Measurements from ENCODE around the gene SH2D4B.

SH2D4B gene

DNA sequence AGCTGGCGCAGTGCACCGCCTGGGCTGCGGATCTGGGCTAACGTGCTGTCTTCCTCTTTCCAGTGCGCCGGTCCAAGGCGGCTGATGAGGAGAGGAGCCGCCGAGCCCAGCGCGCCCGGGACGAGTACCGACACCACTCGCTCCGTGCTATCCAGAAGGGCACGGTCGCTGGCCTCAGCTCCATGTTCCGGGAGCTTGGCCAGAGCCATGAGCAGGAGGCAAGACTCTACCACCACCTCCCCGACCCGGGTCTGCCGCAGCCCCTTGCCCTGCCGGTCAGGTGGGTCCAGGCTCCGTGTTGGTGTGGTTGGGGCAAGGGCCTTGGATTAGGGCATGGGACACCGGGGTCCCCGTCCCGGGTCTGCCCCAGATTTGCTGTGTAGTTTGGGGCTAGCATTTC lies 65.8 kb downstream of the SH2D4B start:
- no peak for DNase-seq (ENCODE audit: low spot score in 2 of 2)
- H3K4me1 Mint-ChIP-seq = no peaks in the 10 kb centered on the region
- no peak overlapping the region for H3K4me3 Mint-ChIP-seq
- H3K36me3 Mint-ChIP-seq = no peaks in the 10 kb centered on the region
- no peaks in the 10 kb centered on the region for H3K9me3 Mint-ChIP-seq
- H3K27ac Mint-ChIP-seq = no peak overlapping the region
- no peak for ATAC-seq

DNA sequence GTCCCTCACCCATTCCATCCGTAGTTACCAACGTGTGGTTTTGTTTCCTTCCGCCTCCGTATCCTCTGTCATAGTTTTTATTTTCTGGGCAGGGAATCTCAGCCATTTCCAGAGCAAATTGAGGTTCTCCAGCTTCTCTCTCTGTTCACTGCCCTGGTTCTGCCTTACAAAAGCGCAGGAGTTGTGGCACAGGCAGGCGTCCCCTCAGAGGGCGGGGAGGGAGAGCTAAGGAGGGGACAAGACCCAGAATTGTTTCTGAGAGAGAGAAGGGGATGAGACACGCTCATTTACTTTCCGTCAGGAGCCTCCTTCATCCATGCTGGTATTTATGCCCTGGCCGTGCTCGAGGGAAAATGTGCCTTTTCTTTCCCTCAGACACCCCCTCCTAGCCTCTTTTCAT lies 71.0 kb downstream of the SH2D4B start:
- no peak for DNase-seq (ENCODE audit: low spot score in 2 of 2)
- H3K4me3 Mint-ChIP-seq = no peak overlapping the region
- no peak overlapping the region for H3K27ac Mint-ChIP-seq
- H3K4me1 Mint-ChIP-seq = no peaks in the 10 kb centered on the region
- peaks cover 1% of the 10 kb centered on the region for H3K9me3 Mint-ChIP-seq
- ATAC-seq = no peak
- H3K36me3 Mint-ChIP-seq = no peaks in the 10 kb centered on the region

DNA sequence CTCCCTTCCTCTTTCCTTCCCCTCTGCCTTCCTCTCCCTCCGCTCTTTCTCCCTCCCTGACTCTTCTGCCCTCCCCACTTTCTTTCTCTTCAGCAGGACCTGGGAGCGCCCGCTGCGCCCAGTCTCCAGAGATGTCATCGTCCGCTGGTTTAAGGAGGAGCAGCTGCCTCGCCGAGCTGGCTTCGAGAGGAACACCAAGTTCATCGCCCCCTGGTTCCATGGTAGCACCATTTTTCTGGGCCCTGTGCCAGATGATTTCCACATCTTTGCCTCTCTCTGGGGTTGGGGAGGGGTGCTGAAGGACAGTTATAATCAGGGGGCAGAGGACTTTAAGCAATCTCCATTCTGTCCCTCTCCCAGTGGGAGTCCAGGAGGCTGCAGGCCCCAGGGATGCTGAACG lies 71.6 kb downstream of the SH2D4B start:
- H3K27ac Mint-ChIP-seq = no peak overlapping the region
- ATAC-seq = no peak
- no peaks in the 10 kb centered on the region for H3K36me3 Mint-ChIP-seq

DNA sequence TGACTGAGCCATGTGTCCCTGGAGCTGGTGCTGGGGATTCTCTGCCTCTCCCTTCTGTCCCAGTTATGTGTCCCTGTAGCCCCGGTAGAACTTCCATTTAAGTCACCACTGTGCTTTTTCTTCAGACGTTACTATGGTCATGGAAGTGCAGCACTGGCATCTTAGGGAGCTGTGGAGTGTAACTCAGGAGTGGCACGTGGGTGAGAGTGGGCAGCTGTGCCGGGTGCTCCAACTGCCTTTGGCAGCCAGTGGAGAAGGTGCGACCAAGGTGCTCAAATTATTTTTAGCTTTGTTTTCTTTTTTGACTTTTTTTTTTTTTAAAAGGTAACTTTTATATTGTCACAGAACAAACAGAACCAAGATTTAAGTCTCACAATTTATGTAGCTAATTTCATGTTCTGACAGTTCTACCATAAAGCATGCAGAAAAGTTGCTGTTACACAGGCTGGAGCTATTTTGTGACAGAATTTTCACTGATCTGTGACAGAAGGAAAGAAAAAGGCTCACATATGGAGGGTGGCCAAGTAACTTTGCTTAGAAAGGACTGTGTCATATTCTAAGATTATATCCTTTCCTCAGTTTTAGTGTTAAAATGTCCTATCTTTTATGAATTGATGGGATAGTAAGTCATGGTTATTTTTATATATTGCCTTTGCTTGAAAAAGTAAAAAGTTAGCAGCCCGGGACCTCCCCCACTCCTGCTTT lies 73.9 kb downstream of the SH2D4B start:
- H3K36me3 Mint-ChIP-seq = no peaks in the 10 kb centered on the region
- DNase-seq (ENCODE audit: low spot score in 2 of 2) = no peak
- no peak overlapping the region for H3K4me3 Mint-ChIP-seq
- H3K27ac Mint-ChIP-seq = no peak overlapping the region
- peaks cover 3% of the 10 kb centered on the region for H3K9me3 Mint-ChIP-seq
- ATAC-seq = no peak
- no peaks in the 10 kb centered on the region for H3K4me1 Mint-ChIP-seq

More for the DNA sequence above, 71.6 kb downstream of the SH2D4B start:
- no peak for DNase-seq (ENCODE audit: low spot score in 2 of 2)
- Mint-ChIP-seq H3K9me3 (peaks cover 3% of the 10 kb centered on the region), H3K4me3 (no peak overlapping the region), H3K4me1 (no peaks in the 10 kb centered on the region)

DNA sequence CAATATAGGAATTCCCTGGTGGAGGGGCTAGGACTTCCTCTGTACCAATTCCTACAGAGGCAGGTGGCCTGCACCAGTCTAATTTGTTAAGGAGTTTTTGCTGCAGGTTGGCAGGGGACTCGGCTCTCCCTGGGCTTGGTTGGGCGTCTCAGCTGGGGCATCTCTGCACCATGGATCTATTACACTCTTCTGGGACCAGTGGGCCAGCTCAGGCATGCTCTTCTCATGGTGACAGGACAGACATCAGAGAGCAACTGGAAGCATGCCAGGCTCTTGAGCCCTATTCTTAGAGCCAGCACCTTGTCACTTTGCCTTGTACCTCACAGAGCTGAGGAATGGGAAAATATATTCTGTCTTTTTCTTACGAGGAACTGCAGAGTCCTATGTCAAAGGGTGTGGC lies 74.6 kb downstream of the SH2D4B start:
- Mint-ChIP-seq H3K27ac (no peak overlapping the region), H3K9me3 (peaks cover 3% of the 10 kb centered on the region), H3K4me3 (no peak overlapping the region), H3K4me1 (no peaks in the 10 kb centered on the region), H3K36me3 (no peaks in the 10 kb centered on the region)
- ATAC-seq (no peak), DNase-seq (ENCODE audit: low spot score in 2 of 2) (no peak)

DNA sequence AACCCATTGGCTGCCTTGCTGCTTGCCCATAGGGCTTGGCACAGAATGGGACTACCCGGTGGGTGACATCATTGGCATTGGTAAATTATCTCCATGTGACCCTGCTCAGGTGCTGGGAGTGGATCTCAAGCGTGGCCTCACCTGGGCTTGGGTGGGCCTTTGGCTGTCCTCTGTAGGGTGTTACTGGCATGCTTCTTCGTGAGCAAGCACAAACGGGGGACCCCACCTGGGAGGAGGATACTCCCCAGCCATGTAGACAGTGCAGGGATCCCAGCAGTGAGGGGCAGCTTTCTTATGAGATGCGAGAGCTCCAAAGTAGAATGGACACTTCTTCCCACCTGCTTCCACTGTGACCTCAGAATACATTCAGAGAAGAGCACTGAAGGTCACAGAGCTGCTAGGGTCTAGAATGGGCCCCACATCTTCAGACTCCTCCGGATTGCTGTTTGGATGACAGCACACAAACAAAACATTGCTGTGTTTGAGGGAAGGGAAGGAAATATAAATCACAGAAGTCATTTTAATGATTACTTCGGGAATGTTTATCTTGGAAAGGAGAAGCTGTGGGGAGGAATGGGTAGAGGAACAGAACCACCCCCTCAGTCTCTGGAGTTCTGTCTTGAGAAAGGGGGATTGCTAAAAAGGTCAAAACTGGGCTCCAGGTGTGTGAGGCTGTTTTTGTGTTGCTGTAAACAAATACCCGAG lies 75.9 kb downstream of the SH2D4B start:
- DNase-seq (ENCODE audit: low spot score in 2 of 2) (no peak), ATAC-seq (no peak)
- no peaks in the 10 kb centered on the region for H3K36me3 Mint-ChIP-seq
- H3K9me3 Mint-ChIP-seq = peaks cover 3% of the 10 kb centered on the region
- H3K27ac Mint-ChIP-seq = peak overlapping the region; percentile 26
- H3K4me1 Mint-ChIP-seq = no peaks in the 10 kb centered on the region
- H3K4me3 Mint-ChIP-seq = no peak overlapping the region

DNA sequence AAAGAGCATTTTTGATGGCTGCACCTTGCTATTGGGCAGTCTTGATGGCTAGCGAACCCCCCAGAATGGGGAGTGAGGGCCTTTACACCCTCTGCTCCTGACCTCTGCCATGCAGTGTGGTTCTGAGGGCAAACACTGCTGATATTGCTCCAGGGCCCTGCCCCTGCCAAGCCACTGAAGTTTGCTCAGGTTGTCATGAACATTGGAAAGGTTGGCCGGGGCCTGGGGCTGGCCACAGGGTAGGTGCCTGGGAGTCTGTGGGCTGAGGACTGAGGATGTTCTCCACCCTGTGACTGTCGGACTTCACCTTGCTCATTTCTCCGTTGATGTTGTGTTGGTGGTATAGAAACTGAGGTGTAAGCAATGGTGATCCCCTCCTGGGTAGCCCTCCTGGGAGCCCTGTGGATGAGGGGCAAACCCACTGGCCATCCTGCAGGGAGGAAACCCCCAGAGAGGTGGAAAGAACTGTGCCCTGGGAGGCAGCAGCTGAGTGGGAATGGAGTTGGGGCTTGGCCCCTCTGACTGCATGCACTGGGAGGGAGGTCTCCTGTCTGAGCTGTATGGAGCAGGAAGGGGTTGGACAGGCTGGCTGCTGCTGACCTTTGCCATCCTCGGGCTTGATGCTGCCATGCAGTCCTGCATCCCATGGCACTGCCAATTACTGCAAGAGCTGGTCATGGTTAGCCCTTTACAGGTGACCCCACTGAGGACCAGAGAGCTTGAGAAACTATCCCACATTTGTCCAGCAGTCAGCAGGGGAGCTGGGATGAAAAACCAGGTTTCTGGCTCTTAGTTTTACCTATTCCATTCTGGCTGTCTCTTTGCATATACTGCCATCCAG lies 77.1 kb downstream of the SH2D4B start:
- Mint-ChIP-seq H3K9me3 (peaks cover 3% of the 10 kb centered on the region), H3K4me3 (no peak overlapping the region), H3K27ac (no peak overlapping the region), H3K4me1 (no peaks in the 10 kb centered on the region), H3K36me3 (no peaks in the 10 kb centered on the region)
- ATAC-seq (no peak), DNase-seq (ENCODE audit: low spot score in 2 of 2) (no peak)

DNA sequence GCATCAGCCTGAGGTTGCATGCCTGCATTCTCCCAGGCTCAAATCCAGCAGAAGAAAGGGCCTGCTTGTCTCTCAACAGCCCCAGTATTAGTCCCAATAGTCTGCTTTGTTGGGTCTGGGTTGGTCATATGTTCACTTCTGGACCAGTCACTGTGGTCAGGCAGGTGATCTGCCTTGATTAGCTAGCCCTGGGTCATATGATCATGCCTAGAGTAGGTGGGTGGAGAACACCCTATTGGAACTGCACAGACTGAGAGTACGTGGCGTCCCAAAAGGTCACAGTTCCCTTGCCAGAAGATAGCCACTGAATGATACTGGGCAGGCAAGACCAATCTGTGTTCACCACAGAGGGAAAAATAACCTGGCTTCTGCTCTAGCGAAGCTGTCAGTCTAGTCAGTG lies 80.1 kb downstream of the SH2D4B start:
- H3K4me1 Mint-ChIP-seq = no peaks in the 10 kb centered on the region
- no peaks in the 10 kb centered on the region for H3K36me3 Mint-ChIP-seq
- H3K4me3 Mint-ChIP-seq = no peak overlapping the region
- no peak overlapping the region for H3K27ac Mint-ChIP-seq
- peaks cover 3% of the 10 kb centered on the region for H3K9me3 Mint-ChIP-seq
- no peak for DNase-seq (ENCODE audit: low spot score in 2 of 2)
- ATAC-seq = no peak

DNA sequence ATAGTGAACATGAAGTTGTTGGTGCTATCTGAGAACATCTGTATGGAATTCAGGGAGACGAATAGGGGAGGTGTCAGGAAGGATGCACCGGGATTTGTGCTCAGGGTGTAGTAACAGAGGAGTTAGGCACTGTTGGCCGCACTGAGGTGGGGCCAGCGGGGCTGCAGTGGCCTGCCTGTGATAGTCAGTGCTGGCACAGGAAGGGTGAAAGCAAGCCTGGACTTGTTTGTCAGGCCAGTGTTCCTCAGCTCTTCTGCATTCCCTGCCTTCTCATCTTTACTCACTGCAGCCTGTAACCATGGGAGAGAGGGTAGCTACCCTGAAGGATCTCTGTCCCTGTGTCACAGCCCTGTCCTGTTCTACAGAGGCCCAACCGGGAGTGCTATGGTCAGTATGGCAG lies 81.3 kb downstream of the SH2D4B start:
- H3K36me3 Mint-ChIP-seq = no peaks in the 10 kb centered on the region
- no peak overlapping the region for H3K4me3 Mint-ChIP-seq
- no peak for ATAC-seq
- no peak for DNase-seq (ENCODE audit: low spot score in 2 of 2)
- H3K9me3 Mint-ChIP-seq = no peaks in the 10 kb centered on the region
- H3K4me1 Mint-ChIP-seq = no peaks in the 10 kb centered on the region
- no peak overlapping the region for H3K27ac Mint-ChIP-seq

DNA sequence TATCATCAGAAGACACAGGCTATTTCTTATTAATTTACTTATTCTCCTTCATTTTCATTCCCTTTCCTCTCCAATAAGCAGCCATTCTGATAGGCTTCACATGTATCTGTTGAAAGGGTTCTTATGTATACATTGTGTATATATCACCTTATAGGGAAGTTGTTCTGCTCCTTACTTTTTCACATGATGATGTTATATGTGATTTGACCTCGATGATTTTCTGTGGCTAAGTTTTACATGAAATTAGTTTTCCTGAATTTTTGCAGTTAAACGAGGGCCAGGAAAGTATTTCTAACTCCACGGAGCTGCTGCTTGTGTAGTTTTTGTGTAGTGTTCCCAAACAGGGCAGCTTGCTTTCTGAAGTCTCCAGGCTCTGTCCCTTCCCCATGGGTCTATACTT lies 84.5 kb downstream of the SH2D4B start:
- DNase-seq (ENCODE audit: low spot score in 2 of 2) = no peak
- H3K27ac Mint-ChIP-seq = no peak overlapping the region
- H3K4me1 Mint-ChIP-seq = no peaks in the 10 kb centered on the region
- ATAC-seq = no peak
- H3K4me3 Mint-ChIP-seq = no peak overlapping the region
- no peaks in the 10 kb centered on the region for H3K9me3 Mint-ChIP-seq
- H3K36me3 Mint-ChIP-seq = no peaks in the 10 kb centered on the region

DNA sequence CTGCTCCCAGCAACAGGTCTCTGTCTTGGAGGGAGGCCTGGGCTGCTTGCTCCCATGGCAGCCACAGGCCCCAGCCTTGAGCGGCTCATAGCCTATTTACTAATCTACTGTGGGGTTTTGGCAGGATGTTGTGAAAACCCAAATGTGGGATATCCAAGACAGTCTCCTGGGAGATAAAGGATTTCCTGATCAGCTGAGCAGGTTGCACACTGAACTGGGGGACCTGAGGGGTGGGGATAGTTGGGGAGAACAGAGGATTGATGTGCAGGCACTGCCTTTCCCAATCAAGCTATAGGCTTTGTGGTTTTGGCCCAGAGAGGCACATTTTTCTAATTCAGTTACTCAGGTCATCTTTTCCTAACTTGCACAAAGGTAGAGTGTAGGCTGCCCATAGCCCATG lies 92.6 kb downstream of the SH2D4B start:
- Mint-ChIP-seq H3K4me3 (no peak overlapping the region), H3K9me3 (no peaks in the 10 kb centered on the region), H3K4me1 (no peaks in the 10 kb centered on the region), H3K36me3 (no peaks in the 10 kb centered on the region), H3K27ac (no peak overlapping the region)
- DNase-seq (ENCODE audit: low spot score in 2 of 2) = no peak
- no peak for ATAC-seq

DNA sequence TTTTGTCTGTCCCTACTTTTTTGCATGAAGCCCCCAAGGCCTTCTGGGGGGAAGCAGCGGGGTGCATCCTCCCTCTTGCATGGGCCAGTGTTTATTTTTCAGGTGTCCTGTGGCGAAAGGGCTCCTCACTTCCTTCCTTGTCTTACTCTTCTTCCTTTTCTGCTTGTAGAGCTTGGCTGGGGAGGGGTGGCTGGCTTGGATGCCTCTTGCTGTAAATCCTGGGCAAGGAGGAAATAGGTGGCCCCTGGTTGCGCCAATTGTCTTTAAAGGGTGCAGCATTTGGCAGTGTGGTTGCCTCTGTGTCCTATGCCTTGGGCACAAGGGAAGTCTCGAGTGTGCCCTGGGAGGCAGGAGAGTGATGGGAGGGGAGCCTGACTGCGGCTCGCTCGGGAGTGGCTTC lies 95.0 kb downstream of the SH2D4B start:
- DNase-seq (ENCODE audit: low spot score in 2 of 2) = no peak
- ATAC-seq = no peak
- H3K36me3 Mint-ChIP-seq = no peaks in the 10 kb centered on the region
- no peaks in the 10 kb centered on the region for H3K9me3 Mint-ChIP-seq
- no peaks in the 10 kb centered on the region for H3K4me1 Mint-ChIP-seq
- H3K4me3 Mint-ChIP-seq = no peak overlapping the region
- H3K27ac Mint-ChIP-seq = no peak overlapping the region

DNA sequence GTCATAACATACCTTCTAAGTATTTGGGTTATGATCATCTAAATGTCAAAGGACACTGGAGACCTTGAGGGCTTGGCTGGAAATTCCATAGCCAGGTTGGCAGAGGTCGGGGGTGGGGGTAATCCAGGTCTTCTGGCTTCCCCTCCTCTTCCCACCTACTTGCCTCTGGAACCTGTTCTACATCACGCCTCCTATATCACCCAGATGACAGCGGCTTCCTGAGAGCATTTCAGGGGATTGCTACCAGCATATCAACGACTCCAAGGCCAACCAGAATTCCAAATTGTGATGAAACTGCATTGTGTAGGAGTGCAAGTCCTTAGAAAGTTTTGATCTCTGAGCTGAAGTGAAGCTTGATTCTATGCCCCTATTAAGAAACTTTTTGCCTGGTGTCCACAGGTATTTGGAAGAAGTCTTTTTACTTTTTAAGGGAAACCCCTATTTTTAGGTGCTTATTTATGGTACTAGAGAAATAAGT lies 95.7 kb downstream of the SH2D4B start:
- H3K9me3 Mint-ChIP-seq = no peaks in the 10 kb centered on the region
- no peak overlapping the region for H3K27ac Mint-ChIP-seq
- no peak for DNase-seq (ENCODE audit: low spot score in 2 of 2)
- no peak for ATAC-seq
- H3K4me1 Mint-ChIP-seq = no peaks in the 10 kb centered on the region
- H3K36me3 Mint-ChIP-seq = no peaks in the 10 kb centered on the region
- no peak overlapping the region for H3K4me3 Mint-ChIP-seq

DNA sequence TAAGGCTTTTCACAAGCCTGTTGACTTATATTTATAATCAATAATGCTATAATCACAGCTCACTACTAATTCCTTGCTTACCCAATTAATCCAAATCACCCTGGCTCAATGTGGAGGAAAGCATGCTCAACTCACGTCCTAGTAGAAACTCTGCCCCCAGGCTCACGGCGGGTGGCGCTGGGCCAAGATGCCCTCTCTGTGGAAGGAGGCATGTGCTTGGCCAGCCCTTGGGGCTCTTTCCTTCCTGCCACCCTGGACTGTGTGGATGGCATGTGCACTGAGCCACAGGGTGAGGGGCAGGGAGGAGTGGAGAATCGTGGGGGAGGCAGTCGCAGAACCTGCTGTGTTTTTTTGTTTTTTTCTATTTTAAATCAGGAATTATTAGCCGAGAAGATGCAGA lies 96.2 kb downstream of the SH2D4B start:
- no peaks in the 10 kb centered on the region for H3K4me1 Mint-ChIP-seq
- DNase-seq (ENCODE audit: low spot score in 2 of 2) = no peak
- H3K9me3 Mint-ChIP-seq = no peaks in the 10 kb centered on the region
- H3K4me3 Mint-ChIP-seq = no peak overlapping the region
- H3K36me3 Mint-ChIP-seq = no peaks in the 10 kb centered on the region
- ATAC-seq = no peak
- no peak overlapping the region for H3K27ac Mint-ChIP-seq

DNA sequence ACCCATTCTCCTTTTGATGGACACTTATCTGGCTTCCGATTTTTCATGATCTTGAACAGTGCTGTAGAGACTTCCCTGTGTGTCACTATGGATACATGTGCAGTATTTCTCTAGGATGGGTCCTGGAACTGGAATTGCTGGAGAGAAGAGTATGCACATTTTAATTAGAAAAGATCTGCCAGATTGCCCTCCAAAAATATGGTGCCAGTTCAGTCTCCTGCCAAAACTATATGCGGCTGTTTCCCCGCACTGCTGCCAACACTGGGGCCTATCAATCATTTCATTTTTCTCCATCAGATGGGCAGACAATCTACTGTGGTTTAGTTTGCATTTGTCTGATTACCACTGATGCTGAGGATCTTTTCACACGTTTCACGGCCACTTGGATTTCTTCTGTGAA lies 105.0 kb downstream of the SH2D4B start:
- no peak for ATAC-seq
- no peak overlapping the region for H3K27ac Mint-ChIP-seq
- no peaks in the 10 kb centered on the region for H3K36me3 Mint-ChIP-seq

DNA sequence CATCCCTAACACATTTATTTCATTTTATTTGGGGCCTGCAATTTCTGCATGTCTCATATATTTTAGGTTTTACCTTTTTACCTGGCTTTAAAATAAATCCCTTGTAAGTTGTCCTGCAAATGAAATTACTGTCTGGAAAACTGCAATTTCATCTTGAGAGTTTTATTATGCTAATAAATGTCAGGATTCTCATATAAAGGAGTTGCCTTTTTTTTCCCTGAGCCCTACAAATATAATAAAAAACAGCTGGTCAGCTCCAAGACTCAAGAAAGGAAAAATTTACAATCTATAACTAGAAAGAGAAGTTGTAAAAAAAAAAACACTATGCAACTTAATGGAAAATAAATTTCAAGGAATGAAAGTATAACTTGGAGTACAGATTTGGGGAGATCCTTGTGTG lies 108.7 kb downstream of the SH2D4B start:
- no peak for ATAC-seq
- no peak for DNase-seq (ENCODE audit: low spot score in 2 of 2)
- no peaks in the 10 kb centered on the region for H3K4me1 Mint-ChIP-seq
- H3K9me3 Mint-ChIP-seq = no peaks in the 10 kb centered on the region
- H3K27ac Mint-ChIP-seq = no peak overlapping the region
- H3K36me3 Mint-ChIP-seq = no peaks in the 10 kb centered on the region
- H3K4me3 Mint-ChIP-seq = no peak overlapping the region

More for the DNA sequence above, 105.0 kb downstream of the SH2D4B start:
- Mint-ChIP-seq H3K9me3 (no peaks in the 10 kb centered on the region), H3K4me3 (no peak overlapping the region), H3K4me1 (no peaks in the 10 kb centered on the region)
- no peak for DNase-seq (ENCODE audit: low spot score in 2 of 2)

All from stimulated activated effector memory CD8-positive, alpha-beta T cell treated with anti-CD3 and anti-CD28 coated beads, Interleukin-12 subunit alpha, Interleukin-12 subunit beta, amount 100 ng/mL, for 72 hours (primary cell).